OCI-LY3 (cell line): ENCODE measurements around the gene MDM4.

Experiments used
- H2AFZ ChIP-seq: fragments of 200-600, 300-600 bp; shearing (Covaris generic); 2 replicates; pipeline ENCODE4 v1.6.0; 2014; ENCODE audit warnings: antibody characterized with exemption, low read depth, low read length
- H3K27ac ChIP-seq: fragments of 200-600, 300-600 bp; sonication (generic); 2 replicates; pipeline ENCODE4 v1.5.1; 2014; ENCODE audit warnings: mild to moderate bottlenecking, low read length, moderate library complexity, mixed read lengths
- H3K27me3 ChIP-seq: fragments of 200-600, 300-600 bp; sonication (generic); 2 replicates; pipeline ENCODE4 v1.6.1; 2014; ENCODE audit warnings: low read depth, low read length, mixed read lengths
- H3K36me3 ChIP-seq: fragments of 200-600, 300-600 bp; sonication (generic); replicated peaks from 2 replicates; pipeline ENCODE3; 2014; ENCODE audit warnings: low read depth, low read length, mixed read lengths
- H3K4me1 ChIP-seq: fragments of 300-600, 200-600 bp; sonication (generic); 2 replicates; pipeline ENCODE4 v1.6.1; 2014; ENCODE audit warnings: low read length, mixed read lengths
- H3K4me2 ChIP-seq: fragments of 200-600, 300-600 bp; sonication (generic); 2 replicates; pipeline ENCODE4 v1.6.1; 2014; ENCODE audit warnings: low read length, mixed read lengths
- H3K4me3 ChIP-seq: fragments of 300-600, 200-600 bp; sonication (generic); 2 replicates; pipeline ENCODE4 v1.5.1; 2014; ENCODE audit warnings: antibody characterized with exemption, mild to moderate bottlenecking, low read length, moderate library complexity
- H3K79me2 ChIP-seq: fragments of 300-600, 200-600 bp; shearing (Covaris generic); 2 replicates; pipeline ENCODE4 v1.6.1; 2014; ENCODE audit warnings: mild to moderate bottlenecking, low read length, mixed read lengths
- H3K9ac ChIP-seq: fragments of 300-600, 200-600 bp; shearing (Covaris generic); 2 replicates; pipeline ENCODE4 v1.6.0; 2014; ENCODE audit warnings: mild to moderate bottlenecking, low read length, moderate library complexity
- H3K9me3 ChIP-seq: fragments of 200-600, 300-600 bp; shearing (Covaris generic); 2 replicates; pipeline ENCODE4 v1.6.1; 2014; ENCODE audit warnings: low read length, mixed read lengths; ENCODE audit not compliant: insufficient read depth
- H4K20me1 ChIP-seq: fragments of 200-600, 300-600 bp; sonication (generic); 2 replicates; pipeline ENCODE4 v1.6.1; 2016; ENCODE audit warnings: low read length, mixed read lengths; ENCODE audit not compliant: insufficient read depth
- EZH2phosphoT487 ChIP-seq: fragments of 200-600 bp; shearing (Covaris generic); IDR thresholded peaks from 2 replicates; pipeline ENCODE4 v1.6.1; 2018; ENCODE audit warnings: antibody characterized with exemption, mixed run types, low read depth
- TF ChIP-seq, protein P1 (sequence below): fragments of 200-600, 300-600 bp; sonication (generic); IDR thresholded peaks from 2 replicates; pipeline ENCODE4 v1.5.1; 2014; ENCODE audit warnings: antibody characterized with exemption, low read length, low read depth

Gene MDM4

DNA sequence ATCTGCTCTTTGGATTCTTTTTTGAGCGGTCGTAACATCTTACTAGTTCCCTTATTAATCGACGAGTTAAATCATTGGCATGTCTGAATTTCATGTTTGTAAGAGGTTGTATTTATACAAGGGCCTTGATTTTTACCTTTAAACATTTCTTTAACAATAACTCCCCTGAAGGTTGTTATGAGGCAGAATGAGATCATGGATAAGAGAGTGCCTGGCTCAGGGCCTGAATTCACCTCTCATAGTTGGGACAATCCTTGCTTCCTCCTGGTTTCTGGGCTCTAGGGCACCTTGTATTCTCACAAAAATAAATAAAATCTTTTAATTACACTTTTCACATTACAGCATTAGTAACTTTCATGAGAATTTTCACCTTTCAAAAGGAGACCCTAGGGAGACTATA, 55.4 kb downstream of the MDM4 start:
- Histone ChIP-seq H3K79me2 (no peaks in the 10 kb centered on the region), H3K4me3 (no peak overlapping the region), H3K27me3 (no peaks in the 10 kb centered on the region), H3K4me1 (no peaks in the 10 kb centered on the region), H3K9ac (no peak overlapping the region), H3K9me3 (no peaks in the 10 kb centered on the region), H4K20me1 (no peaks in the 10 kb centered on the region), H3K27ac (no peak overlapping the region), H3K36me3 (peaks cover 16% of the 10 kb centered on the region), H2AFZ (no peak overlapping the region), H3K4me2 (no peak overlapping the region)
- TF ChIP-seq, protein P1, sequence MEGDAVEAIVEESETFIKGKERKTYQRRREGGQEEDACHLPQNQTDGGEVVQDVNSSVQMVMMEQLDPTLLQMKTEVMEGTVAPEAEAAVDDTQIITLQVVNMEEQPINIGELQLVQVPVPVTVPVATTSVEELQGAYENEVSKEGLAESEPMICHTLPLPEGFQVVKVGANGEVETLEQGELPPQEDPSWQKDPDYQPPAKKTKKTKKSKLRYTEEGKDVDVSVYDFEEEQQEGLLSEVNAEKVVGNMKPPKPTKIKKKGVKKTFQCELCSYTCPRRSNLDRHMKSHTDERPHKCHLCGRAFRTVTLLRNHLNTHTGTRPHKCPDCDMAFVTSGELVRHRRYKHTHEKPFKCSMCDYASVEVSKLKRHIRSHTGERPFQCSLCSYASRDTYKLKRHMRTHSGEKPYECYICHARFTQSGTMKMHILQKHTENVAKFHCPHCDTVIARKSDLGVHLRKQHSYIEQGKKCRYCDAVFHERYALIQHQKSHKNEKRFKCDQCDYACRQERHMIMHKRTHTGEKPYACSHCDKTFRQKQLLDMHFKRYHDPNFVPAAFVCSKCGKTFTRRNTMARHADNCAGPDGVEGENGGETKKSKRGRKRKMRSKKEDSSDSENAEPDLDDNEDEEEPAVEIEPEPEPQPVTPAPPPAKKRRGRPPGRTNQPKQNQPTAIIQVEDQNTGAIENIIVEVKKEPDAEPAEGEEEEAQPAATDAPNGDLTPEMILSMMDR, result no peak
- no peak for TF ChIP-seq EZH2phosphoT487

DNA sequence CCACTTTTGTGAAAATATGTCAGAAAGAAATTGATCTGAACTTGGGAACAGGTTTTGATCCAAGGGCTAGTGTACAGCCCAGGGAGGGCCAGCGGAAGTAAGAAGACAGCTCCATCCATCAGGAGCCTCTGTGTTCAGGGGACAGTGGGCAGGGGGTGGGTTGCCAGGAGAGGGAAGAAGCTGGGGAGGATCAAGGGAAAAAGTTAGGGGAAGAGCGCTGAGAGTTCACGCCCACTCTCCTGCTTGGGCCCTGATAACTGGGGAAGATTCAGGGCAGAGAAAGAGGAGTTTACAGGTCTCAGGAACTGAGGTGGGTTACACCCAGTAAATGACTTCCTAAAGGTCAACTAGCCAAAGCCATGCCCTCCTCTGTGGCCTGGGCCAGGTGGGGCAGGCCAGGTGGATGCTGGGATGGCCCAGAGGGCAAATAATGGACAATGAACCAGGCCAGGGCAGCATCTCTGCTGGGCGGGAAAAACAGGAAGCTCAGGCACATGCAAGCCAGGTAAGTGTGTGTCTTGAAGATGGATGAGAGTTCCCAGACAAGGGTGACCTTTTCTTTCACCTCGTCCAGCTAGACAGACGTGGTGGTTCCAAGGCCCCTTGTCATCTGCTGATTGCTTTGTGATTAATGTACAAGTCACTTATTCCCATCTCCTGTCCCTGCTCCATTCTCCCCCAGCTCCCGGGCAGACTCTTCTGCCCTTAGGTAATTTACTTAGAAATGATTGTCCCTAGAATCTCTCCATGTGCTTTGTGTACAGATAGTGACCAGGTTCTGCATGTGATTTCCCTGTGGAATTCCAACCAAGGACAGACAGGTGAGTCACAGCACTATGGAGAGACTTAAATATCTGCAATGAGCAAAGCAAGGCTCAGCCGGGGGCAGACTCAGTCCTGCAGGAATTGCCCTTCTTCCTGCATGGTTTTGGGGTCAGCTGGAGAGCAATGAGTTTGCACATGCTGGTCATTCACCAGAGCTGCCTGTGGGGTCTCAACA, 57.0 kb downstream of the MDM4 start:
- Histone ChIP-seq H4K20me1 (no peaks in the 10 kb centered on the region), H3K9me3 (no peaks in the 10 kb centered on the region), H3K27me3 (no peaks in the 10 kb centered on the region), H3K79me2 (no peaks in the 10 kb centered on the region), H3K9ac (no peak overlapping the region), H3K4me3 (no peak overlapping the region), H3K27ac (no peak overlapping the region), H2AFZ (no peak overlapping the region), H3K4me2 (no peak overlapping the region), H3K36me3 (peaks cover 9% of the 10 kb centered on the region), H3K4me1 (peaks cover 1% of the 10 kb centered on the region)
- TF ChIP-seq, protein P1, result no peak
- no peak for TF ChIP-seq EZH2phosphoT487

DNA sequence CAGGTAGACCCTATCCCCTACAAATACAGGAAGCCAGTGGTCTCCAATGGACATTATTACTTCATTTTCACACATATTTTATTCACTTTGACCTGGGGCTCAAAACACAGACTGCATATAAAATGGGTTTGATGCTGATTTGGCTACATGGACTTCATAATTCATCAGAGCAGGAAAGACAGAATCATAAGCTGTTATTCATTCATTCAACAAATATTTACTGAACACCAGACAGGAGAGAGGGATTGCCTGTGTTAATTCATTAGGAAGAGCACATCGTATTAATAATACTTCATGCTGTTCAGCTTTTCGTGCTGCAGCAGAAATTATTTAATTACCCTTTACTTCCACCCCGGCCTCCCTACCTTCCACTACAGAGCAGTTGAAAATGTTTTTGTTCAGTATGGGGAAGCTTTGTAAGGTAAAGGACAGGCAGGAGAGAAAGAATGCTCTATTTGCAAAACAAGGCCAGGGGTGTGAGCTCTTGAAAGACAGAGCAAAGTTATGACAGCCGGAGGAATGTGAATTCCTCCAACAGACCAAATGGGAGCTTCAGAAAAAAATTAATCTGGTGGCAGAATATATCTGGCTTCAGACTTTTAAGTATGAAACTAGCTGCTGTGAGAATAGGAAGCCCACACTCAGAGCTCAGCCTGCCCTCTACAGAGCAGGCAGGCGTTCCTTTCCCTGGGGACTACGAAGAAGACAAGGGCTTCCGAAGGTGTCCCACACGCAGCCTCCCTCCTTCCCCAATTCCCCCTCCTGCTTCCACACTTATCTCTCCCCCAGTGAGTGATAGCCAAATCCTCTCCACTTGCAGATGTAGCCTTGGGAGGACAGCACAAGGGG, 58.0 kb downstream of the MDM4 start:
- H3K36me3 ChIP-seq, result peaks cover 8% of the 10 kb centered on the region
- no peaks in the 10 kb centered on the region for H3K9me3 ChIP-seq
- H3K4me1 ChIP-seq, result peaks cover 11% of the 10 kb centered on the region
- TF ChIP-seq, protein P1, result no peak
- TF ChIP-seq EZH2phosphoT487, result no peak
- no peaks in the 10 kb centered on the region for H4K20me1 ChIP-seq
- H3K27me3 ChIP-seq, result no peaks in the 10 kb centered on the region
- H3K27ac ChIP-seq, result no peak overlapping the region
- no peak overlapping the region for H3K4me3 ChIP-seq
- no peak overlapping the region for H2AFZ ChIP-seq
- no peak overlapping the region for H3K9ac ChIP-seq
- H3K79me2 ChIP-seq, result no peaks in the 10 kb centered on the region
- no peak overlapping the region for H3K4me2 ChIP-seq

DNA sequence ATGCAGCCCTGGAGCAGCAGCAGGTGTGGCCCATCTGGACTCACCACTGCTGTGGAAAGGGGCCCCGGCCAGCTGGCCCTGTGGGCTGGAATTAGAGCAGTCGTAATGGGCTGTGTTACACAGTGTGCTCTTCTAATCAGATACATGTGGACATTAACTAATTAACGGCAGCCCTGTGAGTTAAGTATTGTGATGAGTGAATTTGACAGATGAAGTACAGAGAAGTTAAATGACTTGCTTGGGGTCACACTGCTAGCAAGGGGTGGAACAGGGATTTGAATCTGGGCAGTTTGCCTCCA, 58.6 kb downstream of the MDM4 start:
- H3K4me1 ChIP-seq, result peaks cover 17% of the 10 kb centered on the region
- H4K20me1 ChIP-seq, result no peaks in the 10 kb centered on the region
- H3K4me3 ChIP-seq, result no peak overlapping the region
- no peak overlapping the region for H3K4me2 ChIP-seq
- peaks cover 6% of the 10 kb centered on the region for H3K36me3 ChIP-seq
- H3K79me2 ChIP-seq, result no peaks in the 10 kb centered on the region
- no peak overlapping the region for H3K9ac ChIP-seq
- TF ChIP-seq, protein P1, result no peak
- no peak for TF ChIP-seq EZH2phosphoT487
- H3K9me3 ChIP-seq, result no peaks in the 10 kb centered on the region
- H2AFZ ChIP-seq, result no peak overlapping the region
- no peak overlapping the region for H3K27ac ChIP-seq
- no peaks in the 10 kb centered on the region for H3K27me3 ChIP-seq
